Adrenal gland (tissue), 5 donors: ENCODE data around the gene PNPLA2.

Source experiments
- POLR2A ChIP-seq, 2 donors: fragments of 450-650 bp; IDR thresholded peaks; one replicate each; pipeline ENCODE4 v1.6.1; 2017; ENCODE audit warnings: antibody characterized with exemption in 2 of 2, mild to moderate bottlenecking in 2 of 2, moderate library complexity in 1 of 2
- TF ChIP-seq, protein P1 (sequence below), 6 experiments: fragments of 450-650 bp in 4 of 6; fragments of 200-600 bp in 2 of 6; sonication (generic) in 1 of 6; IDR thresholded peaks; 1 replicate in 5 of 6; 2 replicates in 1 of 6; pipeline versions ENCODE4 v1.5.1 to v1.8.0; 2016 to 2021; ENCODE audit warnings: antibody characterized with exemption in 6 of 6, mild to moderate bottlenecking in 2 of 6, moderate library complexity in 1 of 6
- donor health status: DM: no; HTN: no; CAD: no.

DNA sequence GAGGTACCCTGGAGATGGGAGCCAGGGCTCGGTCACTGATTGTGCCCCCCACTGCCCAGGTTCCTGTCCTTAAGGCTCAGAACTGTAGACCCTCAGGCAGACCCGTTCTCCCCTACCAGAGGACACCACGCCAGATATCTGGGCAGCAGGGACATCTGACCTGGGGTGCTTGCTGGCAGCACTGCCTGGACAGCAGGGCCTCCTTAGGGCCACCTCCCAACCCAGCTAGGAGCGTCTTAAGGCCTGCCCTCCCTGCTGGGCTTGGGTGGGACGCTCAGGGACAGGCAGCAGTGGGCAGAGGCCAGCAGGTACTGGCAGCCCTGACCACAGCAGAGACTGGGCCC, 20.5 kb downstream of the PNPLA2 start:
- TF ChIP-seq, protein P1, sequence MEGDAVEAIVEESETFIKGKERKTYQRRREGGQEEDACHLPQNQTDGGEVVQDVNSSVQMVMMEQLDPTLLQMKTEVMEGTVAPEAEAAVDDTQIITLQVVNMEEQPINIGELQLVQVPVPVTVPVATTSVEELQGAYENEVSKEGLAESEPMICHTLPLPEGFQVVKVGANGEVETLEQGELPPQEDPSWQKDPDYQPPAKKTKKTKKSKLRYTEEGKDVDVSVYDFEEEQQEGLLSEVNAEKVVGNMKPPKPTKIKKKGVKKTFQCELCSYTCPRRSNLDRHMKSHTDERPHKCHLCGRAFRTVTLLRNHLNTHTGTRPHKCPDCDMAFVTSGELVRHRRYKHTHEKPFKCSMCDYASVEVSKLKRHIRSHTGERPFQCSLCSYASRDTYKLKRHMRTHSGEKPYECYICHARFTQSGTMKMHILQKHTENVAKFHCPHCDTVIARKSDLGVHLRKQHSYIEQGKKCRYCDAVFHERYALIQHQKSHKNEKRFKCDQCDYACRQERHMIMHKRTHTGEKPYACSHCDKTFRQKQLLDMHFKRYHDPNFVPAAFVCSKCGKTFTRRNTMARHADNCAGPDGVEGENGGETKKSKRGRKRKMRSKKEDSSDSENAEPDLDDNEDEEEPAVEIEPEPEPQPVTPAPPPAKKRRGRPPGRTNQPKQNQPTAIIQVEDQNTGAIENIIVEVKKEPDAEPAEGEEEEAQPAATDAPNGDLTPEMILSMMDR (IDR thresholded peaks at IDR 0.05) = no peak
- no peak for TF ChIP-seq POLR2A (IDR thresholded peaks at IDR 0.05)
